Subcutaneous adipose tissue (tissue), 4 donors: ENCODE results near the gene LIPK. TPM values are rescaled to one million over a fixed set of nuclear protein-coding genes. Genes with fewer than 3 reads are reported as not detected.

Experiments used
- CTCF ChIP-seq: fragments of 450-650 bp; IDR thresholded peaks from one replicate; pipeline ENCODE4 v1.5.1; 2016; ENCODE audit warnings: low read depth, mild to moderate bottlenecking, control low read depth, antibody characterized with exemption, moderate library complexity
- total RNA-seq, 4 donors: library from RNA; depleted of rRNA; stranded (reverse); fragments of >200 nt; gene quantifications; one replicate each; pipeline ENCODE4 v1.1.0, GENCODE V29; 2016

Gene LIPK
- not detected for total RNA-seq

DNA sequence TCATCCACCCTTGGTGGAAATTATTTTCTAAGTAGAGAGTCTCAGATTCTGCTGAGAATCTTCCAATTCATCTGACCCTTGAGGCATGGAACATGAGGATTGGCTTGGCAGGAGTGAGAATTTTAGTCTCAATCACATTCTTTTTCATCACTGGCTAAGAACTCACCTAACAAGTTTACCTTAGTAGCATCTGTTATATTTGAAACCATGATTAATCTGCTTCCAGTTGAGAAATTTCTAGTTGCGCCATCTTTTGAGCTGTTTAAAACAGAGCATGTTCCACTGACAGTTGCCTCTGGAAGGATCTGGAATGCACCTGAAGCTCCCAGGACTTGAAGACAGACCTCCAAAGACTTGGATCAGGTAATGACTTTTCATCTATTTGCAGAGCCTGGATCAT lies at the start of gene LIPK:
TSS of gene LIPK (plus strand) at position 292 of the 400 bp plus-strand sequence. CDS start 18,295 bp downstream, outside the sequence.
- no peak for TF ChIP-seq CTCF

GRCh38 chr10:88657901-88658300 lies 48.1 kb upstream of the LIPK start:
- TF ChIP-seq CTCF, result no peak

- TF ChIP-seq CTCF, result no peak
Observed at GRCh38 chr10:88659725-88660597, 46.1 kb upstream of the LIPK start.

DNA sequence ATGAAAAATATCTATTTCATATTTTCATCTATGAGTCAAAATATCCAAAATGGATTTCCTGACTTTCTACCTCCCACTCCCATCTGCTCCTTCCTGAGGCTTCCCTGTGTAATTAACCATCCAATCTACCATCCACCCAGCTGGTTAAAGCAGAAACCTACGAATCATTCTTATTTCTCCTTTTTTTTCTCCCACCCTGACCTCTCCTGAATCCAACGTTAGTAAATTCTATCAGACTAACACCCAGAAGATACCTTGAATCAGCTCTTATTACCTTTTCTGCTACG lies 45.5 kb upstream of the LIPK start:
- no peak for TF ChIP-seq CTCF

DNA sequence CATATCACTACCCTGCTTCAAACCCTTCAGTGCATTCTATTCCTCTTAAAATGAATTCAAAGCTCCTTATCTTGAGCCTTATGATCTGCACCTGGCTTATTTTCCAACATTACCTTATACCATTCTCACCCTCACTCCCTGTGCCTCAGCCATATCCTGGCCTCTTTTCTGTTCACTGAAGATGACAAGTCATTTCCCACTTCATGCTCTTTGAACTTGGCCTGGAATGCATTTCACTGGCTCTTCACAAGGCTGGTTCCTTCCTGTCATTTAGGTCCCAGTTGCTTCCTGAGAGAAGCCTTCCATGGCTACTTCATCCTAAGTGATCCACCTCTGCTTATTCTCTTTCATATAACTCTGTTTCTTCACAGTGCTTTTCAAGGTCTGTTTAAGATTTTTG lies 45.0 kb upstream of the LIPK start:
- no peak for TF ChIP-seq CTCF

GRCh38 chr10:88661577-88661976 lies 44.5 kb upstream of the LIPK start:
- TF ChIP-seq CTCF, result no peak

GRCh38 chr10:88664142-88664541 lies 41.9 kb upstream of the LIPK start, which contains the start of gene LIPF:
Gene LIPF, plus strand, starts transcription at chr10:88664442. Its CDS starts 2,856 bp downstream, at chr10:88667298.
- no peak for TF ChIP-seq CTCF
